ENCODE results near the gene SLC44A4.

SLC44A4 gene

GRCh38 chr6:31900917-31901414 is 22.2 kb upstream of the SLC44A4 start:
- DNase-seq = no peak

- no peak for DNase-seq
Observed at GRCh38 chr6:31899882-31900722, 21.3 kb upstream of the SLC44A4 start.

- DNase-seq = peak; percentile 42
Observed at GRCh38 chr6:31899215-31899614, 20.4 kb upstream of the SLC44A4 start.

GRCh38 chr6:31898383-31899011 is 19.7 kb upstream of the SLC44A4 start:
- DNase-seq = no peak

- DNase-seq = peak; percentile 82
Observed at GRCh38 chr6:31897612-31898382, 19.0 kb upstream of the SLC44A4 start, which contains the start of gene EHMT2. Gene EHMT2 (minus strand): TSS chr6:31897698. CDS start chr6:31897677, 21 bp downstream.

GRCh38 chr6:31896856-31897611 is 18.2 kb upstream of the SLC44A4 start:
- DNase-seq = no peak

GRCh38 chr6:31896493-31896855 is 17.7 kb upstream of the SLC44A4 start:
- DNase-seq = no peak

- DNase-seq = no peak
Observed at GRCh38 chr6:31892821-31893220, 14.0 kb upstream of the SLC44A4 start.

GRCh38 chr6:31889331-31889972 is 10.7 kb upstream of the SLC44A4 start:
- DNase-seq = no peak

GRCh38 chr6:31888276-31889258 is 9.8 kb upstream of the SLC44A4 start:
- DNase-seq = no peak

GRCh38 chr6:31887173-31888007 is 8.6 kb upstream of the SLC44A4 start:
- no peak for DNase-seq

GRCh38 chr6:31886541-31886991 is 7.8 kb upstream of the SLC44A4 start:
- DNase-seq = no peak

GRCh38 chr6:31884528-31885035 is 5.8 kb upstream of the SLC44A4 start:
- no peak for DNase-seq

- no peak for DNase-seq
Observed at GRCh38 chr6:31883676-31884075, 4.9 kb upstream of the SLC44A4 start.

GRCh38 chr6:31882344-31882743 is 3.5 kb upstream of the SLC44A4 start:
- DNase-seq = no peak

- DNase-seq = peak; percentile 24
Observed at GRCh38 chr6:31881136-31881859, 2.5 kb upstream of the SLC44A4 start.

- DNase-seq = no peak
Observed at GRCh38 chr6:31880616-31881015, 1.8 kb upstream of the SLC44A4 start.

GRCh38 chr6:31879901-31880300 is 1.1 kb upstream of the SLC44A4 start:
- DNase-seq = no peak

- DNase-seq = no peak
Observed at GRCh38 chr6:31879143-31879542, 346 bp upstream of the SLC44A4 start.
